ENCODE results near the gene LSM12.
"Not testable (repeated sequence)": the region's sequence is repeated elsewhere in the genome, so short reads cannot be mapped to it uniquely, and the experiment has no call there.

The LSM12 gene

GRCh38 chr17:44075598-44076293, 9.3 kb upstream of the LSM12 start:
- no peak for DNase-seq

GRCh38 chr17:44074911-44075285, 8.4 kb upstream of the LSM12 start:
- DNase-seq: no peak

- DNase-seq: no peak
These were observed 7.9 kb upstream of the LSM12 start for GRCh38 chr17:44074231-44074910.

- DNase-seq: no peak
These were observed 5.3 kb upstream of the LSM12 start for GRCh38 chr17:44071772-44072171.

- no peak for DNase-seq
These were observed 4.7 kb upstream of the LSM12 start for GRCh38 chr17:44071198-44071520.

- peak; percentile 92 for DNase-seq
These were observed 4.2 kb upstream of the LSM12 start, which contains the start of gene G6PC3 for GRCh38 chr17:44070455-44071197. G6PC3 (plus strand) TSS chr17:44070735; CDS start chr17:44070966, 231 bp downstream.

- DNase-seq: no peak
These were observed 3.5 kb upstream of the LSM12 start for GRCh38 chr17:44069974-44070454.

- no peak for DNase-seq
These were observed 1.1 kb upstream of the LSM12 start for GRCh38 chr17:44067545-44067940.

GRCh38 chr17:44065668-44066203, 735 bp downstream of the LSM12 start:
- no peak for DNase-seq

GRCh38 chr17:44063704-44064639, 2.5 kb downstream of the LSM12 start:
- DNase-seq: no peak

GRCh38 chr17:44062871-44063270, 3.6 kb downstream of the LSM12 start:
- no peak for DNase-seq

GRCh38 chr17:44061446-44061845, 5.0 kb downstream of the LSM12 start:
- no peak for DNase-seq

- DNase-seq: no peak
These were observed 7.2 kb downstream of the LSM12 start for GRCh38 chr17:44059101-44059892.

- DNase-seq: no peak
These were observed 13.2 kb downstream of the LSM12 start for GRCh38 chr17:44053125-44053872.

- DNase-seq: peak; percentile 52
These were observed 17.0 kb downstream of the LSM12 start for GRCh38 chr17:44049294-44050060.

GRCh38 chr17:44046893-44047292, 19.6 kb downstream of the LSM12 start:
- DNase-seq: not testable (repeated sequence)

- no peak for DNase-seq
These were observed 21.0 kb downstream of the LSM12 start for GRCh38 chr17:44045486-44045885.

GRCh38 chr17:44044071-44044470, 22.4 kb downstream of the LSM12 start:
- DNase-seq: no peak

- no peak for DNase-seq
These were observed 23.2 kb downstream of the LSM12 start for GRCh38 chr17:44043272-44043696.

All from NCI-H2171 treated with DMSO at 0.1 percent for 48 hours (cell line).